GM18517 (cell line): ENCODE measurements around the gene VSIR.

Experiments
- ATAC-seq: cut with Tn5 transposase; IDR thresholded peaks from one replicate; pipeline ENCODE4 v1.9.1; 2021; ENCODE audit warnings: mild to moderate bottlenecking, moderate library complexity; ENCODE audit not compliant: unreplicated experiment

The VSIR gene

DNA sequence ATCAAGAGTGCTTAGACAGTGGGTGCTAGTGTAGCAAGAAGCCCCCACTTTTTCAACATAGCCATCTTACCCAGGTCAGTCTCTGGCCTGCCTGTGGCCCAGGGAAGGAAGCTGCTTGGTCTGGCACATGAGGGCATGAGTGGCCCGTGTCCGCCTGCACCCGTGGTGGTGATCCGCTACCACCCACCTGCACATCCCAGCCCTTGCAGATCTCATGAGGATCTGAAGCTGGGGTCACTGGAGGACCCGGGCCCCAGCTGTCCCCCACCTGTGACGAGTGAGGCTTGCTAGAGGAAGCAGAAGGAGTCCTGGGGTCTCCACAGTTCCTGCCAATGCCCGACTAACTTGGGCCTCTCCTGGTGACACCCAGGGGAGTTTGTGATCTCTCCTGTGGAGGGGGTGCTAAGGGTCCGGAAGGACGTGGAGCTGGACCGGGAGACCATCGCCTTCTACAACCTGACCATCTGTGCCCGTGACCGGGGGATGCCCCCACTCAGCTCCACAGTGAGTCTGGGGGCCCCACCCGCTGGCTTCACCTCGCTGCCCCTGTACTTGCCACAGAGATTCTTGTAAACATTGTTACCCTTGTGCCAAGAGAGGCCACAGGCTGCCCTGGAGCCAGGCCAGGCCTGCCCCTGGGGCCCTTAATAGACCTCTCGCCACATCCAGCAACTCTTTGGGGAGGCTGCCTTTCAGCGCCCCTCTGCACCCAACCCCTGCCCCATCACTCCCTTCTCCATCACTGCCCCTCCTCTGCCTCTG is 10.8 kb upstream of the VSIR start:
- ATAC-seq = no peak

DNA sequence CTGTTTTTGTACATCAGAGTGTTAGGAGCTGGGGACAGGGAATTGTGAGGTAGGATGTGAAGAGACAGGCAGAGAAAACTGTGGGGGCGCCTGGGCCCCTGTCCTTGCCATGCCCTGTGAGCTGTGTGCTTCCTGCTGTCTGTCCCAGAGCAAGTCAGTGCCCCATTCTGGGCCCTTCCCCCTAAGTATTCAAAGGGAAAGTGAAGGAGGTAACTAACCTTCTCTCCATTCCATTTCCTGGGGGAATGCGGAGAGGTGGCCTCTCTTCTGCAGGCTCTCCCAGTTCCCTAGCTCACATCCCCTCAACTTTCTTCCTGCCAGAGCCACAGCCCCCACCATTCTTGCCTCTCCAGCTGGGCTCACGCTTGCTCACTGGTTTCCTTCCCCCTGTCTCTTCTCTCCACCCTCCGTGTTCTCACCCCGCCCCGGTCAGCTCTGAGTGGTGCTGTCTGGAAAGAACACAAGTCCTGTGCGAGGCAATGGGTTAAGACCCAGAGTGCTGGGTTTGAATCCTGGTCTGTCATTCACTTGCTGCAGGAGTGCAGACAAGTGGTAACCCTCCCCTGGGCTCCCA is 9.7 kb upstream of the VSIR start:
- ATAC-seq = no peak

DNA sequence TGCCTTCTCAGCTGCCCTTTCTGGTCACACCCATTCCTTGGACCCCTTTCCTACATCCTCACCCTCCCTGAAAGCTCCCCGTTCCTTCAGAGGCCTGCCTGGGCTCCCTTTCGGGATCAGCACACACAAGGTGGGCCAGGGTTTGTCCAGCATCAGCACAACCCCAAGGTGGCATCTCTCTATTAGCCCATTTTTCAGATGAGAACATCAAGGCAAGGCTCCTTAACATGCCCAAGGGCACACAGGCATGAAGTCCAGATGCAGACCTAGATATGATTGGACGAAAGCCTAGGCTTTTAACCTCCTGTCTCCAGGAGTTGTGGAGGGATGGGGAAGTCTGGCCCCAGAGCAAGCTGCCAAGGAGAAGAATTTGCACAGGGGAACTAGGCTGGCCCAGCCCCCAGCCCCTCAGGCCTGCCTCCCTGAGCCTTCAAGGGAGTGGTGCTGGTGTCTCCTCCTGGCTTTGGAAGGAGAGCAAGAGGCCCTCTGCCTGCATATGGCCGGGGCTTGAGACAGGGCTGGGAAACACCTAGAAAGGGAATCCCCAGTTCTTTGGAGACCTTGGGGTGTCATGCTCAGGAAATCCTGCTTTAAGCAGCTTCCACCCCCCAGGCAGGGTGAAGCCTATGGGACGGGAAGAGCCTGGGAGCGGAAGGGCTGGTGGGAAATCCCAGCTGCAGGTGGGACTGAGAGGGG is 9.0 kb upstream of the VSIR start:
- no peak for ATAC-seq

DNA sequence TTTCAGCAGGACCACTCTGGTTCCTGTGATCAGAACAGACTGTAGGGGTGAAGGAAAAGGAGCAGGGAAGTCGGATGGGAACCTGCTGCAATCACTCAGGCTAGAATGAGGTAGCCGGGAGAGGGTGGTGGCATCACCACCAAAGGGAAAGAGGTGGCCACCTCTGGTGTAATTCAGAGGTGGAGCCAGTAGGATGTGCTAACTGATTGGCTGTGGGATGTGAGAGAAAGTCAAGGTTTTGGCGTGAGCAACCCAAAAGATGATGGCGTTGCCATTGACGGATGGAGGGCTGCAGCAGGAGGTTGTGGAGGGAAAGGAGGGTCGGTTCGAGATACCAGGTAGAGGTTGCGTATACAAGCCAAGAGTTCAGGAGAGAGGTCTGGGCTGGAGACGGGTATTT is 7.4 kb upstream of the VSIR start:
- ATAC-seq = no peak

DNA sequence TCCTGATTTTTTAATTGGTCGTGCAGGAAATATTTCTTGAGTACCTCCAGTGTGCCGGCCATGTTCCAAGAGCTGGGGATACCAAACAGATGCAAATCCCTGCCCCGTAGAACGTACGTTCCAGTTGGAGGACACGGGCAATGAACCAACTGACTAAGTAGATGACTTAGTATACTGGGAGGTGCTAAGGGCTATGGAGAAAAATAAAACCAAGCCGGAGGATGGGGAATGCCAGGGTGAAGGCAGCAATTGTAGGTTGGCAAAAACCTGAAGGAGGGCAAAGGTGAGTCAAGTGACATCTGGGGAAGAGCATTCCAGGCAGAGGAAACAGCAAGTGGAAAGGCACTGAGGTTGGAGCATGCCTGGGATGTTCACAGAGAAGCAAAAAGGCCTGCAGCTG is 6.8 kb upstream of the VSIR start:
- ATAC-seq = no peak

DNA sequence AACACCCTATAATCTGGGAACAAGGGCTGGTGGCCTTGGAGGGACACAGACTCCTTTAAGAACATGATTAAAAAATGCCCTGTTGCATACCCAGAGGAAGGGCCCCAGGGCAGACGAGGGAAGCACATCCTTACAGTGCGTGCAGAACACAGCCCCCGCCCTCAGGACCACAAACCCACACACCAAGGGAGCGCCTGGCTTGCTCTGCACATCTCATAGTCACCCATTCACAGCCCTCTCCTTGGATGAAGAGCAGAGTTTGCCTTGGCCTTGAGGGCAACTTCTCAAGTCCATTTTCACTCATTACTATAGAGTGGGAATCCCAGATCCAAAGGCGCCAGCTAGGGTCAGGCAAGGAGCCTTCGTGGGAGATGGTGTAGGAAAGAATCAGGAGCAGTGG is 6.3 kb upstream of the VSIR start:
- ATAC-seq = no peak

DNA sequence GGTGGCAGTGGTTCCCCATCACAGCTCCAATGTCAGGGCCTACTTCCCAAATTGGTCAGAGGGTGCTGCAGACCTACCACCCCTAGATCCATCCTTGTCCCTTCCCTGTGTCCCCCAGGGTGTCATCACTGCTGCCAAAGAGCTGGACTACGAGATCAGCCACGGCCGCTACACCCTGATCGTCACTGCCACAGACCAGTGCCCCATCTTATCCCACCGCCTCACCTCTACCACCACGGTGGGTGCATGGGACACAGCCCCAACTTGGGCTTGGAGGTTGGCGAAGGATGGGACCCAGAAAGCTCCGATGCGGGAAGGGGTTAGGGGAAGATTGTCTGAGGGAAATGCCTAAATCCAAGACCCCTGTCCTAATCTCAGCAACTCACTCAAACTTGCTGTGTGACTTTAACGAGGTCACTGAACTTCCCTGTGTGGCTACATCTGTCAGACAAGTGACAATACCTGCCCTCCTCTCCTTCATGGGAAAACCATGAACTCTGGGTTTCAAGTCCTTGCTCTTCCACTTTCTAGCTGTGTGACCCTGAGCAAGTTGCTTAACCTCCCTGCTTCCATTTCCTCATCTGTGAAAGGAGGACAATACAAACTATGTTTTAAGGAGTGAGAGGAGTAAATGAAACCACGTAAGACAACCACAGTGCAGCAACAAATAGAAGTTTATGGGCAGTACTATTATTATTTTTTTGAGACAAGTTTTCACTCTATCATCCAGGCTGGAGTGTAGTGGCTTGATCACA is 4.9 kb upstream of the VSIR start:
- no peak for ATAC-seq

DNA sequence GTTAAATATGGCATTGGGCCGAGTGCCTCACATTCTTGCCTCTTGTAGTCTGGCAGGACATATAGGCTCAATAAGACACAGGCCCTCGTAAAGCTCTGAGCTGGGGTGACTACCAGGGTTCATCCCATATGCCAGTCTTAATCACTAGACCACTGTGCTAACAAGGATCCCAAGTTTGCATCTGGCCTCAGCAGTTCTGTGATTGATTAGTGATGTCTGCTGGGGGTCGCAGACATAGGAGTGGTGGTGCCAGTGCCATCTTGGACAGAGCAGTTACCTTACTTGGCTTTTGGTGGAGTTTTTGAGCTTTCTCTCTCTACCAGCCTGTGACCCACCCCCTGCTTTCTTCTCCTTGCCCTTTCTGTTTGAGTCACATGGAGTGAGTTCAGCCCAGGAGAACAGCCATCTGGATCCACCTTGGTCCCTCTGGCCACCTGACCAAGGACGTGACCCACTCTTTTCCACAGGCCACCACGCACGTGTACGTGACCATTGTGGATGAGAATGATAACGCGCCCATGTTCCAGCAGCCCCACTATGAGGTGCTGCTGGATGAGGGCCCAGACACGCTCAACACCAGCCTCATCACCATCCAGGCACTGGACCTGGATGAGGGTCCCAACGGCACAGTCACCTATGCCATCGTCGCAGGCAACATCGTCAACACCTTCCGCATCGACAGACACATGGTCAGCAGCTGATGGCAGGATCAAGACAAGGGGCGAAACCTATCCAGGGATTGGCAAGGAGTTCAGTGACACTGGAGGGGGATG is 4.1 kb upstream of the VSIR start:
- ATAC-seq = no peak

DNA sequence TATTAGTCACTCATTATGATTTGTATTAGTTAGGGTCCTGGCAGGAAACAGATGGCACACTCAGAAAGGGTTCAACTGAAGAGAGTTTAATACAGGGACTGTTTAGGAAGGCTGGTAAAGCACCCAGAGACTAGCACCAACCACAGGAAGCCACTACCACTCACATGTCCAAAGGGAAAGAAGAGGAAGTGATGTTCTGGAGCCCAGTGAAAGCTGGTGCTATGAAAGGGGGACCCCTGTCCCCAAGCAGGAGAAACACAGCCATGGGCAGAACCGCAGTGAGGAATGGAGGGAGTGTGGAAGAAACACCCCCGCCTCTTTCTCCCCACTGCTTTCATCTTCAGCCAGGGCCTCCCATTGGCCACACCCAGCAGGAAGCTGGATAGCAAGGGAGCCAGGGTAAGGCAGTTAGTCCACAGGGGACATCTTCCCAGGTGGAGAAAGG is 3.2 kb upstream of the VSIR start:
- no peak for ATAC-seq

DNA sequence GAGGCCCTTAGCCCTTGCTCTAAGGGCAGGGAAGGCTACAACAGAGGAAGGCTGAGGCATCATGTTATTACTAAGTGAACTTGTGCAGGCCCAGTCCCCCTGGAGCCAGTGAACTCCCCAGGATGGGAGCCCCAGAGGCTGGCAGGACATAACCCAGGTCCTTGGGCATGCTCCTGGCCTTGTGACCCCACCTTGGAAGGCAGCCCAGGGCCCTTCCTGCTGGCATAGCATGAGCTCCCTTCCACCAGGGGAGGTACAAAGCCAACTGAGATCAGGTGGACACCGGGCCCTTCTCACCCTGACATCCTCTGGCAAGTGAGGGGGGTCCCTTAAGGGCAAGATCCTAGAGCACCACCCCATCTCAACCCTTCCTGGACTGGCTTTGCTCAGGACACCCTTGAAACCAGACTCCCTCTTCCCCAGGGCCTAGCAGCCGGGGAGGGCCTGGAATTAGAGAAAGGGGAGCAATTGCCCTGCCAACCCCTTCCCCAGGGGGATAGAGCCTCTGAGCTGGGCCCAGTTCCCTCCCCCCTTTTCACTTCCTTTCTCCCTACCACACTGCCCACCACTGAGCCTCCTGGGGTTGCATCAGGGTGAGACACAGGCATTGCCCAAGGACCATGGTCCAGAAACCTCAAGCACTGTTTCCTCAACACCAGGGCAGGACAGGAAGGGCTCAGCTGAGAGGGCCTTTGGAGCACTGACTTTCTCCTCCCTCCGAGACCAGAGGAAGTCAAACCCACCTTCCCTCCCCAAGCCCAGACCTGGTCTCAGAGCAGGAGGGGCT is 1.8 kb upstream of the VSIR start:
- ATAC-seq = no peak

DNA sequence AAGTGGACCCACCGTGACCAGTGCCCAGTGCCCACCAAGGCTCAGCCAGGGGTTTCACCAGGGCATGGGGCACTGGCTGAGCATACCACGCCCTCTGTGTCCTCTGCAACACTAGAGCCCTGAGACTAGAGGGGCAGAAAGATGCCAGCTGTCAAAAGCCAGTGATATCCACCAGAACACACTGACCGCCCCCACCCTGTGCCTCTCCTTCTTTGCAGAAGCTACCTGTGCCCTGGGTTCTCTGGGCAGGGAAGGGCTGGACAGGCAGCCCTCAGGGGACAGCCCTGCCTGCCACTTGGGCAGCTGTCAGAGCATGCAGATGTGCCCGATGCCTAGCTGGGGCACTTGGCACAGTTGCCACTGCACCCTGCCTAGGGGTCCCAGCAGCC is 494 bp downstream of the VSIR start:
- no peak for ATAC-seq

DNA sequence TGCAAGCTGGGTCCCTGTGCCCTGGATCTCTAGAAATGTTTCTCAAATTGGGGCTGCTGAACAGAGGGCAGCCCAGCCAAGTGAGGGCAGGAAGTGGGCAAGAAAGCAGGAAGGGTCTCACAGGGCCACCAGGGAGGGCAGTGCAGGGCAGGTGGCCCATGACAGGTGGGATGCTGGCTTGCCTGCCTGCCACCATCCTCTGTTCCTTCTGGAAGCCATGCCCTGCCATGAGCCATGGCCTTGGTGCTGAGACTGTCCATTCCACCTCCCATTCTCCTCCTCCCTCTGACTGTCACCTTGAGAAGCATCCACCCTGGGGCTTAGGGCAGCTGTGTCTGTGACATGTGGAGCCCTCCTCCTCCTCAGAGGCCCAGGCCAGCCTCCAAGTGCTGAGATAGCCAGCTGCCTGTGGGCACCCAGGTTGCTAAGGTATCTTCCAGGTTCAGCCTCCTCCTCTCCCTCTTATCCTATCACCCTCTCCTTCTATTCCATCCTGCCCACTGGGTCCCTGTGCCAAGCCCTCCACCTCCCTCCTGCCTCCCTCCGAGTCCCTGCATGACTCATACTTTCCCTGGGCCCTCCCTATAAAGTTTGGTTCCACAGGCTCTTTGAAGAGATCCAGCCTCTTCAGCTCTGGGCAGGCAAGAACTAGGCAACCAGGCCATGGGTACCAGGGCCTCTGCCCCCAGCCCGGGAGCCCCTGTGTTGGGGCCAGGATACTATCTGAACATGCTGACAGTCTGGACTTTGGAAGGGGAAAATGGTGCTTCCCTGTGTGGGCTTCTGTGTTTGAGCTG is 1.3 kb downstream of the VSIR start:
- no peak for ATAC-seq

DNA sequence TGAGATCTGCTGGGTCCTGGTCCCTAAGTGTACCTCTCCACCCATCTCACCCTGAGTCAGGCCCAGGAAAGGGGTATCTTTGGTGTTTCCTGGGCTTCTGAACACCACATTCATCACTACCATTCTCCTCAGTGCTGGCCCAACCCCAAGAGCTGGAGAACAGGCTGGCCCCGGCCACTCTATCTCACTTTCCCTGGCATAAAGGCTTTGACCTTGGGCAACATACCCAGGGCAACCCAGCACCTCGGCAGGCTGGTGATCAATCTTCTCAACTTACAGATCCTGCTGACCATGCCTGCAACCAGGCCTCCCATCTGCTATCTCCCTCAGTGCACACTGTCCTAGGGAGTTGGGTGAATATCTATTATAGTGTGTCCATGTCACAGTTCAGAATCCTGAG is 2.1 kb downstream of the VSIR start:
- no peak for ATAC-seq

DNA sequence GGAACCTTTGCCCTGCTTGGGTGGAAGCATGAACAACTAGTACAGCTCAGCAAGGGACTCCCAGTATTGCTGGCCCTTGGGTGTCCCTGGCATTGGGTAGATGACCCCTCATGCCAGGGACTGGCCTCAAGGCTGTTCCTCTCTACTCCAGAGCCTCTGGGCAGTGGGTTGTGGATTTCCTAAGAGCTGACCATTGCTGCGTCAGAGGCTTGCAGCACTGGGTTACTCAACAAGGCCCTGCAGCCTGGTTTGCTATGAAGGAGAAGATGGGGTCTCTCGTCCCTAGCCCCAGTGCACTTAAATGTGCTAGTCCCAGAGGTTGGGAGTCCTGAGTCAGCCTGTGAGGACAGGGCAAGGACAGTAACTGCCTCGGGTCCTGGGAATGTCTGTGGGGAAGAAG is 2.5 kb downstream of the VSIR start:
- no peak for ATAC-seq

DNA sequence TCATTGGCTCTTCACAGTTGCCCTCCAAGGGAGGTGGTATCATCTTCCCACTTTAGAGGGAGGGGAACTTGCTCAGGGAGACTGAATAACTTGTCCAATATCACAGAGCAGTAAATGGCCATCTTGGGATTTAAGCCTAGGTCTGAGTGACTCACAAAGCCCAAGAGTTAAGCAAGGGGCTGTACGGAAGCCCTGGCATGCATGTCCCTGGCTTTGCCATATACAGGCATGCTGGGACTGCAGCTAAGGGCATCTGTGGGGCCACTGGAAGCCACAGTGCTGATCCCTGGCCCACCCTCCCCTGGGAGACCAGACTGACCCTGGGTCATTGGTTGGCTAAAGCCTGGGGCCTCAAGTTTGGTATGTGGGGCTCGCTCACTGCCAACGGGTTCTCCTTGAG is 3.1 kb downstream of the VSIR start:
- no peak for ATAC-seq

DNA sequence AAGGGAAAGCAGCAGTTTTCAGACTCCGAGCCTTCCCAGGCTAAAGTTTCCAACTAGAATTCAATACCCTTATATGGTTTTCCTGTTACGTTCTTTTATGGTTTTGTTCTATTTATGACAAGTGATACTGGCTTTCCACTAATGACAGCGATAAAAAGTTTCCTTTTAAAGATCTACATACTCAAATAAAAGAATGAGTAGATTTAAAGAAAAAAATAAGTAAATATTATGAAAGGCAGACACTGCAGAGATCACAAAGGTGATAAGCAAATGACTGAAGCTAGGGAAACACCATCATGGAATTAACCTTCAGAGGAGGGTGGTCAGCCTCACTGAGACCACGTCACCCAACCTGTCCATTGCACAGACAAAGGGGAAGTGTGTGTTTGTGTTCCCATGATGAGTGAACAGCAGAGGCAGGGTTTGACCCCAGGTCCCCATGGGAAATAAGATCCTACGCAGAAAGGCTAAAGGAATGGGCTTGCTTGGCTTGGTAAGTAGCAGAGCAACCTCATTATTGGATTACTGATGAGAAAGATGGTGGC is 4.0 kb downstream of the VSIR start:
- peak; percentile 33 for ATAC-seq

DNA sequence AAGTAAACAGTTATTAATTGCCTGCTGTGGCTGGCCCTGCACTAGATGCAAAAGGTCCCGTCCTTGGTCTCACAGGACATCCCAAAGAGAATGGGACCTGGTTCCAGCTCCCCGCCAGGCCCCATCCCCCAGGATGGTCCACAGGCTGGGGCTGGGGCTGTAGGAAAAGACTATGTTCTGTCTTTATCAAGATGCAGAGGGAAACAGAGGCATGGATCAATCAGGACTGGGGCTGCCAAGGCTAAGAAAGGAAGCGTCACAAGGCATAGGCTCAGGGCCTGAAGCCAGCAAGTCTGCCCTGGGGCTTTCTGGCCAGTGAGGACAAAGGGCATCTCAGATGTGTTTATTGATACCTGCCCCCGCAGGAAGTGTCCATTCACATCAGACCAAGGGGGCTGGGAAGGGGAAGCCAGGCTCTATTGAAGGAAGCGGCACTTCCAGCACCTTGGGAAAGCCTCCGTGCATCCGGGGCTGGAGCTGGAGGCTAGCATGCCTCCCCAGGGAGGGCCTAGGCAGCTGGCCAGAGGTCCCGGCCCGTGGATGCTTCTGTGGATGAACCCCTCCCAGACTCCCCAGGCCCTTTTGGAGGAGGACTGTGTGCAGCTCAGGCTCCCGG is 5.8 kb downstream of the VSIR start:
- ATAC-seq = no peak

DNA sequence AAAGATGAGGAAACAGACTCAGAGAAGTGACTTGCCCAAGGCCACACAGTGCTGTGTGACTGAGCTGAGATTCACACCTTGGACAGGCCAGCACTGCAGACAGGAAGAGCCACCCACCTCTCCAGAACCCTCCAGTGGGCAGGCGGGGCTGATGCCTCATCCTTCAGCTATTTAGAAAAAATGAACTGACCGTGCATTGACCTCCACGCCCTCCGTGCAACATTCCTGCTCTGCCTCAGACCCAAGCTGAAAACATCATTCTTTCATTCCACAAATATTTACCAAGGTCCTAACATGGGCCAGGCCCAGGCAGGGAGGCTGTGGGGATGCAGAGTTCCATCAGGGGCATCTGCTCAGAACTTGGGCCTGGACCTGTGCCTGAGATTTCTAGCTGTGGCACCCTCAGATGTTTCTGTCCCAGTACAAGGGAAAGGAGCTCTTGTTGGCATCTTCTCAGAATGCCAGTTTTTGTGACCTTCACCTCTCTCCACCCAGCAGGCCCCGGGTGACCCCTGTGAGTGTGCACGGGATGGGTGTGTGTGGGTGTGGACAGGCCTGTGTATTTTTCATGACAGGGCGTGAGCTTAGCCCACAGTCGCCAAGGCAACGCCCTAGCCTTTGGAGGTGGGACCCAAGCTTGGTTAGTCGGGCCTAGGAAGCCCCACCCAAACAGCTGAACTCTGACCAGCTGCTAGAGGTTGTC is 6.5 kb downstream of the VSIR start:
- ATAC-seq = no peak
